ENCODE results near the gene TMEM119. TPM values are rescaled to one million over a fixed set of nuclear protein-coding genes. Genes with fewer than 3 reads are reported as not detected.

The TMEM119 gene
- total and polyA plus RNA-seq, 2 of the 8 experiments (the other 6 are each of a cell fraction or from before 2014, with no cell fraction given) = 0.35 to 0.61 TPM

DNA sequence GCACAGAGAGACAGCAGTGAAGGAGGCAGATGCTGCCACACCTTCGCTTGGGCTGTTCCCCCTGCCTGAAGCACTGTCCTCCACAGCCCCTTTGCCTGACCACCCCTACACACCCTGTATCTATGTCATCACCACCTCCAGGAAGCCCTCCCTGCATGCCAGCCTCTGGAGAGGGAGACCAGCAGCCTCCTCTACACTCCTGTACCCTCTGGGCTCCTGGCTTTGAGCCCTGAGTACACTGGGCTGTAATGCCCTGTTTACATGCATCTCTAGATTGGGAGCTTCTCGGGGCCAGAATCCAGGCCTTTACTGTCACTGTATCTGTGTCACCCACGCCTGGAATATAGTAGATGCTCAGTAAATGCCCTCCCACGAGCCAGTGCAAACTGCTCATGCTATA lies 5.9 kb upstream of the TMEM119 start:
- no peak overlapping the region for H3K14ac ChIP-seq (ENCODE audit: insufficient read length)
- H2BK20ac ChIP-seq (ENCODE audit: low read length) = no peak overlapping the region
- peak overlapping the region; percentile 40; the same call in 1 of the 2 replicates for H2BK15ac ChIP-seq (ENCODE audit: low read length)
- H2BK12ac ChIP-seq (ENCODE audit: low read depth, low read length) = peak overlapping the region; percentile 68; the same call in 1 of the 2 replicates
- H4K91ac ChIP-seq (replicated peaks; ENCODE audit: insufficient read length, low read length) = no peak overlapping the region
- H3K4me1 ChIP-seq (replicated peaks in 1 of 4; ENCODE audit: control insufficient read depth in 3 of 4, insufficient read depth in 4 of 4, low read length in 3 of 4) = peaks cover 0 to 2% (median 0%) of the 10 kb centered on the region in 4 experiments; a peak in 2 of 7 replicates
- no peak overlapping the region for H3K4me3 ChIP-seq (ENCODE audit: extremely low read depth in 1 of 4, insufficient read depth in 2 of 4, low read depth in 3 of 4, low read length in 4 of 4)
- no peaks in the 10 kb centered on the region for H3K36me3 ChIP-seq (ENCODE audit: control insufficient read depth in 2 of 4, insufficient read depth in 4 of 4, low read length in 3 of 4)
- no peak overlapping the region for H3K4me2 ChIP-seq (ENCODE audit: insufficient read depth in 1 of 2, low read depth in 2 of 2, low read length in 2 of 2)
- no peak overlapping the region for H3K4ac ChIP-seq (replicated peaks; ENCODE audit: insufficient read length, low read depth, low read length)
- H3K56ac ChIP-seq (replicated peaks; ENCODE audit: insufficient read length, low read depth, low read length) = no peak overlapping the region
- no peak overlapping the region for H3K23ac ChIP-seq (ENCODE audit: insufficient read length)
- H3K23me2 ChIP-seq (ENCODE audit: low read depth, low read length) = peaks cover 9% of the 10 kb centered on the region; the same call in 1 of the 2 replicates
- H2BK5ac ChIP-seq (ENCODE audit: low read depth, low read length) = no peak overlapping the region
- H2AFZ ChIP-seq (ENCODE audit: low read length) = no peak overlapping the region
- H3K18ac ChIP-seq (ENCODE audit: extremely low read depth, low read length) = no peak overlapping the region
- H3K27ac ChIP-seq (ENCODE audit: low read depth, low read length) = no peak overlapping the region
- no peak overlapping the region for H3K9ac ChIP-seq (replicated peaks in 1 of 4; ENCODE audit: extremely low read depth in 1 of 4, low read depth in 3 of 4, low read length in 3 of 4)
- H2AK5ac ChIP-seq (ENCODE audit: low read depth, low read length) = no peak overlapping the region
- POLR2A ChIA-PET (ENCODE audit: partially characterized antibody) = interaction anchor here (0.6 to 1.4 kb wide), 5 partner anchors 8 to 37 kb away, joined by 3 to 8 read pairs (median 4); no protein-coding TSS in a partner anchor
- H3K9me3 ChIP-seq (ENCODE audit: insufficient read depth in 2 of 2, low read depth in 1 of 2, low read length in 1 of 2) = no peaks in the 10 kb centered on the region
- no peak overlapping the region for H4K8ac ChIP-seq (ENCODE audit: extremely low read depth, insufficient read depth, low read length)
- CTCF ChIA-PET (ENCODE audit: partially characterized antibody) = interaction anchor here (1.0 to 22.5 kb wide), 6 partner anchors 10 to 44 kb away, joined by 3 to 523 read pairs (median 7); partner anchors contain the start of genes ISCU and SART3
- H3K27me3 ChIP-seq (replicated peaks in 1 of 4; ENCODE audit: control insufficient read depth in 3 of 4, extremely low read depth in 1 of 4, insufficient read depth in 3 of 4, low read length in 3 of 4) = no peaks in the 10 kb centered on the region
- no peak for FAIRE-seq
- 81% methylated on average over 4 of the region's 4 CpGs; no CpG with 5 or more reads in 1 of the 2 experiments for whole genome bisulfite sequencing, 2 experiments (ENCODE audit: extremely low coverage in 1 of 2, insufficient coverage in 1 of 2, insufficient read length in 1 of 2, insufficient replicate concordance in 2 of 2, low coverage in 1 of 2, low lambda C conversion rate in 2 of 2, missing lambda C conversion rate in 1 of 2)
- H3K79me1 ChIP-seq (ENCODE audit: low read depth, low read length) = no peaks in the 10 kb centered on the region
- H3K79me2 ChIP-seq (ENCODE audit: control insufficient read depth in 1 of 2, insufficient read depth in 2 of 2, low read length in 2 of 2) = no peaks in the 10 kb centered on the region
- DNase-seq (ENCODE audit: low read depth in 1 of 2, low spot score in 2 of 2) = no peak
- no peak overlapping the region for H2BK120ac ChIP-seq (replicated peaks; ENCODE audit: low read depth, low read length)
- no peak overlapping the region for H4K5ac ChIP-seq (ENCODE audit: insufficient read length, low read depth, low read length)
- H4K20me1 ChIP-seq (replicated peaks in 1 of 2; ENCODE audit: control insufficient read depth in 1 of 2, insufficient read depth in 2 of 2, low read length in 2 of 2) = no peaks in the 10 kb centered on the region
- TF ChIP-seq JUND (IDR thresholded peaks at IDR 0.05; ENCODE audit: low read length) (no peak), GTF2F1 (IDR thresholded peaks at IDR 0.05; ENCODE audit: borderline replicate concordance, low read depth, low read length) (no peak), SP4 (IDR thresholded peaks at IDR 0.05; ENCODE audit: low read length) (no peak), TBP (IDR thresholded peaks at IDR 0.05; ENCODE audit: low read depth, low read length) (no peak), SRF (IDR thresholded peaks at IDR 0.05; ENCODE audit: low read depth, low read length) (no peak), POLR2AphosphoS5 (IDR thresholded peaks at IDR 0.05; ENCODE audit: low read depth, low read length) (no peak), KDM1A (IDR thresholded peaks at IDR 0.05; ENCODE audit: borderline replicate concordance, low read length) (no peak), TAF1 (IDR thresholded peaks at IDR 0.05; ENCODE audit: low read depth, low read length) (no peak), KDM4A (IDR thresholded peaks at IDR 0.05; ENCODE audit: low read depth, low read length, severe bottlenecking) (no peak), CBX8 (IDR thresholded peaks at IDR 0.05; ENCODE audit: borderline replicate concordance, low read depth, low read length) (no peak), SP2 (IDR thresholded peaks at IDR 0.05; ENCODE audit: low read length) (no peak), ZNF274 (IDR thresholded peaks at IDR 0.05; ENCODE audit: borderline replicate concordance, extremely low read depth, low read length) (no peak), YY1 (IDR thresholded peaks at IDR 0.05; ENCODE audit: low read depth, low read length) (no peak), CHD1 (IDR thresholded peaks at IDR 0.05; ENCODE audit: low read depth, low read length) (no peak), USF2 (IDR thresholded peaks at IDR 0.05; ENCODE audit: low read length) (no peak)
